Trophoblast cell (in vitro differentiated cells and primary cell): Measurements from ENCODE around the gene FAM169A.
"Not testable (repeated sequence)": the region's sequence is repeated elsewhere in the genome, so short reads cannot be mapped to it uniquely, and the experiment has no call there.

Experiments
- DNase-seq, 2 donors: peaks; one replicate each; pipeline ENCODE4 v3.0.0-alpha.2; 2016
- H2AFZ ChIP-seq: 2 replicates; pipeline ENCODE4 v1.6.1; 2013; ENCODE audit warnings: low read length, moderate library complexity, mild to moderate bottlenecking; ENCODE audit not compliant: insufficient read depth, poor library complexity
- H2AK5ac ChIP-seq: 2 replicates; pipeline ENCODE4 v1.6.1; 2013; ENCODE audit warnings: mild to moderate bottlenecking, low read length
- H2BK120ac ChIP-seq: 2 replicates; pipeline ENCODE4 v1.6.1; 2013; ENCODE audit warnings: low read length, mild to moderate bottlenecking, moderate library complexity; ENCODE audit not compliant: insufficient read depth, poor library complexity
- H2BK12ac ChIP-seq: 2 replicates; pipeline ENCODE4 v1.6.1; 2013; ENCODE audit warnings: mild to moderate bottlenecking, low read length, moderate library complexity
- H2BK5ac ChIP-seq: 2 replicates; pipeline ENCODE4 v1.6.1; 2013; ENCODE audit warnings: low read length, low read depth, moderate library complexity, mild to moderate bottlenecking; ENCODE audit not compliant: poor library complexity
- H3K14ac ChIP-seq: 2 replicates; pipeline ENCODE4 v1.6.1; 2013; ENCODE audit warnings: mild to moderate bottlenecking, low read length
- H3K18ac ChIP-seq: 2 replicates; pipeline ENCODE4 v1.6.1; 2013; ENCODE audit warnings: mild to moderate bottlenecking, low read length
- H3K23ac ChIP-seq: 2 replicates; pipeline ENCODE4 v1.6.1; 2013; ENCODE audit warnings: low read length
- H3K27ac ChIP-seq: 2 replicates; pipeline ENCODE4 v1.5.1; 2013; ENCODE audit warnings: low read depth, mild to moderate bottlenecking, inconsistent platforms, low read length, moderate library complexity
- H3K27me3 ChIP-seq: 2 replicates; pipeline ENCODE4 v1.6.1; 2013; ENCODE audit warnings: inconsistent platforms, mild to moderate bottlenecking, low read length, moderate library complexity; ENCODE audit not compliant: insufficient read depth
- H3K36me3 ChIP-seq, 2 experiments: 1 replicate in 1 of 2; 2 replicates in 1 of 2; pipeline ENCODE4 v1.6.1; 2013; ENCODE audit warnings: low read length in 2 of 2, mild to moderate bottlenecking in 2 of 2, moderate library complexity in 1 of 2; ENCODE audit not compliant: insufficient read depth in 2 of 2, control insufficient read depth in 1 of 2
- H3K4ac ChIP-seq: 2 replicates; pipeline ENCODE4 v1.6.1; 2013; ENCODE audit warnings: low read depth, mild to moderate bottlenecking, low read length, moderate library complexity
- H3K4me1 ChIP-seq, 2 experiments: 1 replicate in 1 of 2; 2 replicates in 1 of 2; pipeline ENCODE4 v1.6.1; 2013; ENCODE audit warnings: low read length in 2 of 2, mild to moderate bottlenecking in 2 of 2, moderate library complexity in 1 of 2; ENCODE audit not compliant: insufficient read depth in 2 of 2, control insufficient read depth in 1 of 2
- H3K4me2 ChIP-seq: 2 replicates; pipeline ENCODE4 v1.6.1; 2013; ENCODE audit warnings: inconsistent platforms, mild to moderate bottlenecking, low read length, moderate library complexity
- H3K4me3 ChIP-seq: 2 replicates; pipeline ENCODE4 v1.5.1; 2013; ENCODE audit warnings: mild to moderate bottlenecking, low read depth, low read length, inconsistent platforms
- H3K79me1 ChIP-seq: one replicate; pipeline ENCODE4 v1.6.1; 2013; ENCODE audit warnings: low read length
- H3K79me2 ChIP-seq: 2 replicates; pipeline ENCODE4 v1.6.1; 2013; ENCODE audit warnings: low read length, mild to moderate bottlenecking; ENCODE audit not compliant: control insufficient read depth, insufficient read depth, poor library complexity
- H3K9ac ChIP-seq: 2 replicates; pipeline ENCODE4 v1.6.1; 2013; ENCODE audit warnings: mild to moderate bottlenecking, low read length
- H3K9me3 ChIP-seq: 2 replicates; pipeline ENCODE4 v1.6.1; 2013; ENCODE audit warnings: low read depth, mild to moderate bottlenecking, control low read depth, inconsistent platforms, low read length; ENCODE audit not compliant: insufficient read depth
- H4K12ac ChIP-seq: 2 replicates; pipeline ENCODE4 v1.6.1; 2013; ENCODE audit warnings: low read depth, mild to moderate bottlenecking, low read length, moderate library complexity
- H4K8ac ChIP-seq: 2 replicates; pipeline ENCODE4 v1.6.1; 2013; ENCODE audit warnings: low read depth, mild to moderate bottlenecking, low read length, moderate library complexity
- H4K91ac ChIP-seq: one replicate; pipeline ENCODE4 v1.6.1; 2013; ENCODE audit warnings: low read depth, mild to moderate bottlenecking, low read length, moderate library complexity
- WGBS: extraction: QIAGEN DNeasy Blood & Tissue Kit; methylation state at CpG from one replicate; pipeline ENCODE4 v1.1.7; 2013; ENCODE audit warnings: missing lambda C conversion rate; ENCODE audit not compliant: insufficient read length, insufficient coverage; ENCODE audit errors: extremely low coverage; 5-methylcytosine and 5-hydroxymethylcytosine counted together

FAM169A gene

GRCh38 chr5:74875994-74876791, 10.0 kb upstream of the FAM169A start:
- Histone ChIP-seq H3K27me3 (no peaks in the 10 kb centered on the region), H2BK5ac (peak overlapping the region; percentile 14), H3K4me2 (no peak overlapping the region), H3K79me2 (no peaks in the 10 kb centered on the region), H2AFZ (no peak overlapping the region), H4K91ac (no peak overlapping the region), H3K18ac (no peak overlapping the region), H4K8ac (no peak overlapping the region), H3K27ac (no peak overlapping the region), H3K14ac (no peak overlapping the region), H3K23ac (no peak overlapping the region), H3K9me3 (no peaks in the 10 kb centered on the region), H3K79me1 (peaks cover under 1% of the 10 kb centered on the region), H2BK12ac (no peak overlapping the region), H3K36me3 (no peaks in the 10 kb centered on the region), H2AK5ac (no peak overlapping the region), H3K4ac (no peak overlapping the region), H3K4me3 (no peak overlapping the region), H2BK120ac (no peak overlapping the region), H4K12ac (no peak overlapping the region), H3K4me1 (no peaks in the 10 kb centered on the region), H3K9ac (no peak overlapping the region)
- DNase-seq = no peak
- no CpG with 5 or more reads among the region's 7 CpGs for WGBS

- whole genome bisulfite sequencing = no CpG with 5 or more reads among the region's 3 CpGs
- Histone ChIP-seq H2BK5ac (no peak overlapping the region), H3K36me3 (no peaks in the 10 kb centered on the region), H2BK120ac (no peak overlapping the region), H3K18ac (no peak overlapping the region), H4K12ac (no peak overlapping the region), H3K27ac (no peak overlapping the region), H2AK5ac (no peak overlapping the region), H4K91ac (no peak overlapping the region), H3K9ac (no peak overlapping the region), H3K4me2 (no peak overlapping the region), H3K23ac (no peak overlapping the region), H3K14ac (no peak overlapping the region), H3K27me3 (no peaks in the 10 kb centered on the region), H3K79me1 (peaks cover 16% of the 10 kb centered on the region), H3K4me1 (peaks cover 4 to 8% of the 10 kb centered on the region in 2 experiments), H3K4ac (no peak overlapping the region), H3K9me3 (no peaks in the 10 kb centered on the region), H4K8ac (no peak overlapping the region), H3K79me2 (peaks cover 2% of the 10 kb centered on the region), H2AFZ (no peak overlapping the region), H2BK12ac (no peak overlapping the region), H3K4me3 (no peak overlapping the region)
- no peak for DNase-seq
These were observed 7.5 kb upstream of the FAM169A start for GRCh38 chr5:74873525-74874249.

- Histone ChIP-seq H3K14ac (peak overlapping the region; percentile 86), H3K4me1 (peaks cover 4 to 8% of the 10 kb centered on the region in 2 experiments), H3K36me3 (no peaks in the 10 kb centered on the region), H3K27ac (peak overlapping the region; percentile 64), H3K4ac (no peak overlapping the region), H3K9me3 (no peaks in the 10 kb centered on the region), H3K79me2 (peaks cover 12% of the 10 kb centered on the region), H4K8ac (no peak overlapping the region), H2AK5ac (peak overlapping the region; percentile 86), H2BK12ac (peak overlapping the region; percentile 97), H4K91ac (peak overlapping the region; percentile 94), H3K9ac (no peak overlapping the region), H3K79me1 (peaks cover 34% of the 10 kb centered on the region), H2AFZ (no peak overlapping the region), H3K4me2 (no peak overlapping the region), H4K12ac (no peak overlapping the region), H3K4me3 (no peak overlapping the region), H2BK120ac (peak overlapping the region; percentile 99), H3K27me3 (no peaks in the 10 kb centered on the region), H3K23ac (no peak overlapping the region), H2BK5ac (peak overlapping the region; percentile 94), H3K18ac (no peak overlapping the region)
- DNase-seq = peak; percentile 70 to 94
- no CpG with 5 or more reads among the region's 3 CpGs for WGBS
These were observed 4.3 kb upstream of the FAM169A start for GRCh38 chr5:74870299-74871067.

- Histone ChIP-seq H2BK120ac (peak overlapping the region; percentile 99), H3K27ac (peak overlapping the region; percentile 64), H3K18ac (peak overlapping the region; percentile 76), H3K79me1 (peaks cover 38% of the 10 kb centered on the region), H4K8ac (peak overlapping the region; percentile 80), H3K4ac (peak overlapping the region; percentile 74), H2AK5ac (peak overlapping the region; percentile 86), H3K14ac (peak overlapping the region; percentile 86), H4K91ac (peak overlapping the region; percentile 94), H2BK12ac (peak overlapping the region; percentile 96), H3K79me2 (peaks cover 16% of the 10 kb centered on the region), H2BK5ac (peak overlapping the region; percentile 94)
- not testable (repeated sequence) for H3K23ac ChIP-seq, H3K4me3 ChIP-seq, H3K9me3 ChIP-seq, H4K12ac ChIP-seq, H3K27me3 ChIP-seq, H3K9ac ChIP-seq, H2AFZ ChIP-seq, H3K4me1 ChIP-seq, H3K4me2 ChIP-seq, H3K36me3 ChIP-seq, DNase-seq
- no CpG with 5 or more reads among the region's 10 CpGs for WGBS
These were observed 3.2 kb upstream of the FAM169A start for GRCh38 chr5:74869414-74869813.
